GM18498 (cell line): Measurements from ENCODE around the gene XPC.
A peak's percentile ranks its signal among the peaks of the same experiment; 100 is the strongest.
"Not testable (repeated sequence)": the region's sequence is repeated elsewhere in the genome, so short reads cannot be mapped to it uniquely, and the experiment has no call there.

ENCODE experiments used
- ATAC-seq: cut with Tn5 transposase; IDR thresholded peaks from one replicate; pipeline ENCODE4 v1.9.1; 2021; ENCODE audit warnings: mild to moderate bottlenecking, moderate library complexity; ENCODE audit not compliant: unreplicated experiment

Gene XPC

GRCh38 chr3:14178247-14179113 is at the start of gene XPC, which contains the start of gene LSM3:
Gene XPC, minus strand, starts transcription at chr3:14178601. Its CDS starts 33 bp downstream, at chr3:14178568.
Gene LSM3, plus strand, starts transcription at chr3:14178817. Its CDS starts 44 bp downstream, at chr3:14178861.
- peak; percentile 94 for ATAC-seq

- no peak for ATAC-seq
Measured at GRCh38 chr3:14227856-14228255, 49.5 kb upstream of the XPC start.

DNA sequence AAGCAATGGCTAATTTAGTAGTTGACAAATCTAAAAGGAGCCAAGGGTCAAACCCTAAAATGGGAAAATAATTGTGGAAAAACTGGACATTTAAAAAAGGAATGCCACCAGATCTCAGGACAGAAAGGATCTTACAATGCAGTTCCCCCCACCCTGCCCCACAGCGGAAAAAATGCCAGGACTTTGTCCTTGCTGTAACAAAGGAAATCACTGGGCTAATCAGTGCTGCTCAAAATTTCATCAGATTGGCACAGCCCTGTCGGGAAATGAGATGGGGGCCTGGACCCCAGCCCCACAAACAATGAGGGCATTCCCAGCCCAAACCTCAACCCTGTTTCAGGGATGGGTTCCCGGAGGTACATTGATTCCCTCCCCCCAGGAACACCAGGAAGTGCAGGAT is 48.0 kb upstream of the XPC start:
- not testable (repeated sequence) for ATAC-seq

DNA sequence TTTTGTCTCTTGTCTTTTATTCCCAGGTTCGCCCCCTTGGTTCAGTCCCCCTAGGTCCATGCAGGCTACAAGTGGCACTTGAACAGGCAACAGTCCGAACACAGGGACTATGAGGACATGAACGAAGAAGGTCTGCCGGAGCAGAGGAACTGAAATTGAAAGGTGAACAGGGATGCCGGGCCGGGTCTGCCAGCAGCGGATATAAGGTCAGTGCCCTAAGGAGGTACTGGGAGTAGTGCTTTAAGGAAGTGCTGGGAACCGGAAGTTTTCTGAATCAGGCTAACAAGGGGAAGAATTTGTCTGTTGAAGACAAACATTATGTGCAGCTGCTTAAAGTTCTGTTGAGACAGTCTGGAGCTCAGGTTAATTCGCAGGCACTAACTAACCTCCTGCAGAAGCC is 47.0 kb upstream of the XPC start:
- ATAC-seq: no peak

DNA sequence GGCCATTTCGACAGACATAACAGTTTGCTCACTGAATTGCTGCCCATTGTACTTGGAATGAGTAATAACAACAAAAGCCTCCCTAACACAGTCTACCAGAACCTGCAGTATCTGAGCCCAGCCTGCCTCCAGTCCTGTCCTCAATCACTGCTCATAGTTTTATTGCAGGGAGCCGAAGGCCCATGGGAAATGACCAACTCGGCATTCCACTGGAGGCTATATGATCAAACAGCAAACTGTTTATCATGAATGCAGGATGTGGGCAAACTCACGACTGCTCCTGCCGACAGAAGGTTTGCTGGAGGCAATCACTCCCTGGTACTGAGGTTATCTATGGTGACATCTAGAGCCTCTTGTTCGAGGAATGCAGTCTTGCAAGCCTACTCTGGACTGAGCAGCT is 46.5 kb upstream of the XPC start:
- ATAC-seq: no peak

DNA sequence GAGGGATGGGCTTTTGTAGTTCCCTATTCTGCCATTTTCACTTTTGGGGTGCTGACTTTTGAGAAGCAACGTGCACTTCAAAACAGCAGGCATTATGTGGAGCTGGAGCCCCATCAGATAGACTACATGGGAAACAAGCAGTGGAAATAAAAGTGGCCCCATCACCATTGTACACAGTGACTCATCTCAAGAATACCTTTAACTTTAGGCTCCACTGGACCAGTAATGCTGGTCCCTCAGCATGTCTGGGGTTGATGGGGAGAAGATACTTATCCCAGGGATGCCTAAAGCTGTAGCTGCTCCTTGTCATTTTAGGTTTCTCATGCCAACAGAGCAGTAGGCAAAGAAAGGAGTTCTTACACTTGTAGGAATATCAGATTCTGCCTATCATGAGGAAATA is 45.2 kb upstream of the XPC start:
- no peak for ATAC-seq

GRCh38 chr3:14222900-14223594 is 44.6 kb upstream of the XPC start:
- ATAC-seq: no peak

- ATAC-seq: no peak
Measured at GRCh38 chr3:14222457-14222856, 44.1 kb upstream of the XPC start.

DNA sequence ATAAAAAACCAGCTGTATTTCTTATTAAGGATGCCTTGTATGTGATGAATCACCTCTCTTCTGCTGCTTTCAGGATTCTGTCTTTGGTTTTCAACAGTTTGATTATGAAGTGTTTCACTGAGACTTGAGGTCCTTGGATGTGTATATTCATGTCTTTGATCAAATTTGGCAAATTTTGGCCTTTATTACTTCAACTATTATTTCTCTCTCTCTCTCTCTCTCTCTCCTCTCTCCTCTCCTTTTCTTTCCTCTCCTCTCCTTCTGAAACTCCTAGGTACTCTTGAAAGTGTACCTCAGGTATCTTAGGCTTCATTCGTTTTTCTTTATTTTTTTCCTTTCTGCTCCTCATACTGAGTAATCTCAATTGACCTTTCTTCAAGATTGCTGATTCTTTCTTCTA is 43.5 kb upstream of the XPC start:
- no peak for ATAC-seq

GRCh38 chr3:14220933-14221332 is 42.5 kb upstream of the XPC start:
- no peak for ATAC-seq

DNA sequence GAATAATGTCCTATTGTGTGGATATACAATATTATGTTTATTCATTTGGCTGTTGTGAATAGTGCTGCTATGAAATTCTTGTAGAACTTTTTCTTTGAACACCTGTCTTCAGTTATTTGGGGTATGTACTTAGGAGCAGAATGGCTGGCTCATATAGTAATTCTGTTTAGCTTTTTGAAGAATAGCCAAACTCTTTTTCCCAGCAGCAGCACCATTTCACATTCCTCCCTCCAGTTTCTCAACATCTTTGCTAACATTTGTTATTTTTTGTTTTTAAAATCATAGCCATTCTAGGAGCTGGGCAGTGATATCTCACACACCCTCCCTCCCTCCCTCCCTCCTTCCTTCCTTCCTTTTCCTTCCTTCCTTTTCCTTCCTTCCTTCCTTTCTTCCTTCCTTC is 40.0 kb upstream of the XPC start:
- ATAC-seq: no peak

DNA sequence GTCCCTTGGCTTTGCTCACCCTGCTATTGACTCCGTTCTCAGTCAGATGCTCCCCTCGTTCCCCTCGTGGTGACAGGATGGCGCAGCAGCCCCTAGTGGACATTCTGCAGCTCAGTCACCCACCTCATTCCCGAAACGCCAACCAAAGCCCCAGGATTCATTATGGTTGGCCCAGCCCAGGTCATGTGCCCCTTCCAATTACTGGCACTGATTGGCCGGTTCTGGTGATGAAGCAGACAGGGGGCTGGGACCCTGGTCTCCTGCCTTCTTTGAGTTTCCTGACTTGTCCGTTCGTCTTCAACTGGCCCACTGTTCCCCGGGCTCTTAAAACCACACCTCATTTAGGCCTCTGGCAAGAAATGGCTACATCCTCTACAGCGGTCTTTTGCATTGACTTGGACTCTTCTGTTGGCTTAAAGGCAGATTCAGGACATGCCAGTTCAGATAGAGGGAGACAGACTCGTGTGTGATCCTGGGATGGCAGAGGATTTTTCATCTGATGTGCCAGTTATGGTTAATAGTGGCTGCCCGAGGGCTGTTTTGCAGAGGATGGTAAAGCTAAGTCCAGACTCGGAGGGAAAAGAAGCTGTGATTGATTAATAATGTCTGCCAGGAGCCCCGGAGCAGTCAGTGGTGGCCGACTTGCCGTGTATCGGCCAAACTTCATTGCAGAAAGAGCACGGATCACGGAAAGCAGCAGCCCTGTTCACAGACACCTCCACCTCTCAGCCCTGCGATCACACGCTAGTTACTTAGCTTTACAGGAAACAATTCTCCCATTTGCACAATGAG is 38.1 kb upstream of the XPC start:
- no peak for ATAC-seq

- no peak for ATAC-seq
Measured at GRCh38 chr3:14214764-14215163, 36.4 kb upstream of the XPC start.

- ATAC-seq: no peak
Measured at GRCh38 chr3:14213066-14213774, 34.8 kb upstream of the XPC start.

DNA sequence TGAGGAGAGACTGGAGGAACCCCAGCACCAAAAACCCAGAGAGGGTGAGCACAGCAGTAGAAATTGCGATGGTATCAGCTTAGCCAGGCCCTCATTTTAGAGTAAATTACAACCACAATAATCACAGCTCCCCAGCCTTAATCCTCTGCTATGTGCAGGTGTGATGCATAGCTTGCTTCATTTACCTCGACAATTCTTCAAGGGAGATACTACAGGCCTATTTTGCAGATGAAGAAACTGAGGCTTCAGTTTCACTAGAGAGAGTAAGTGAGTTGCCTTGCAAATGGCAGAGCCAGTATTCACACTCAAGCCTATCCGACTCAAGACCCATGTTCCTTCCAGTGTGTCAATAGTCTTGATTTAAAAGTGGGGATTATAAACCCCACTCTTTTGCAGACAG is 33.6 kb upstream of the XPC start:
- ATAC-seq: no peak

DNA sequence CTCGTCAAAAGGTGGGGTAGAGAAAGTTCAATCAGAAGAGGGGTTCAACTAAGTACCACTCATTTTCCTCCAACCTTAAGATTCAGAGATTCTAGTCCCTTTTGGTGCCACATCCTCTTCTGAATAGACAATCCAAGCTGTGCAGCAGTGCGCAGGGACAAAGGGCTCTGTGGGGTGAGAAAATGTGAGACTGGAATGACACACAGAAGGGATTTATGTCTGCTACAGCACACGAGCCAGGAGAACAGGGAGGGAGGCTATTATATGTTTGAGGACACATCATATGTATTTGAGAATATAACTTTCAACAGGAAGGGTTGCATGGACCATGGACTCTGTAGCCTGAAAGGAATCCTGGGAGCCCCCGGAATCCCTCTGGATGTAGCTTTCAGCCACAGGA is 33.2 kb upstream of the XPC start:
- no peak for ATAC-seq

DNA sequence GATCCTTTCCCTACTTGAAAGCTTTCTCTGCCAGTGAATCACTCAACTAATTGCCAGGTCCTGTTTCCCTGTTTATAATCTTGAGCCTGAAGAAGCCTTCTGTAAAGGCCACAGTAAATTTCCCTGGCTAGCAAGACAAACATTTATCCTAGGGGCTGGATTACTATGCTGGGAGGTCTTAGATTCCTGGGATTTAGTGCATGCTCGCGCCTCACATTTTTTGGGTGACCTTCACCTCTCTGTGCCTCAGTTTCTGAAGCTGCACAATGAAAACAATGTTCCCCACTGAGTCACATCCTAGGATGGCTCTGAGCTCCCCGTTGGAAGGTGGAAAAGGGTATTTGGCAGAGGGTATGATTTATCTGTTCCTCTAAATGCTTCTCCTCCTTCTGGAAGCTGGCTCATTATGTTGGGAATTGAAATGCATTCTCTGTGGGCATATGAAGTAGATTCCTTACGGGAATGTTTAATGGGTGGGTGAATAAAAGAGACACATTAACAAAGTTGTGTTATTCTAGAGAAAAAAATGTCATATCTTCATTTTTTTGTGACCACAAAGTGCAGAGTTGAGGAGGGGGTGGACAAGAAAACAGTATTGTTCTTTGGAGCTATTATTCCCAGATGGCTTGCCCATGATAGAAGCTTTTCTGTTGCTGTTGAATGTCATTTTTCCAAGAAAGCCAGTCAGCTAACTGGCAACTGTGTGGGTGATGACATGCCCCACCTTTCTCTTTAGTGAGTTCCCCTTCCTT is 32.6 kb upstream of the XPC start:
- ATAC-seq: no peak

GRCh38 chr3:14210290-14210688 is 31.9 kb upstream of the XPC start:
- no peak for ATAC-seq

GRCh38 chr3:14209581-14210289 is 31.3 kb upstream of the XPC start:
- no peak for ATAC-seq
